HepG2 (cell line): ENCODE results near the gene GORASP2. TPM values are rescaled to one million over a fixed set of nuclear protein-coding genes. Genes with fewer than 3 reads are reported as not detected.

Source experiments
- NCOA2 ChIP-seq: sonication (generic); formaldehyde crosslinking; IDR thresholded peaks from 2 replicates; pipeline ENCODE4 v1.8.0; 2022; ENCODE audit warnings: inconsistent platforms
- NFE2L1 ChIP-seq: sonication (generic); formaldehyde crosslinking; IDR thresholded peaks from 2 replicates; pipeline ENCODE4 v1.4.0; 2020; ENCODE audit warnings: missing genetic modification reagents, mild to moderate bottlenecking, borderline replicate concordance
- NFKB2 ChIP-seq: sonication (generic); formaldehyde crosslinking; IDR thresholded peaks from 2 replicates; pipeline ENCODE4 v1.4.0; 2020; ENCODE audit warnings: missing genetic modification reagents, borderline replicate concordance
- NFRKB ChIP-seq: fragments of 450-650 bp; IDR thresholded peaks from 2 replicates; pipeline ENCODE4 v1.6.1; 2017
- SMARCC2 ChIP-seq: fragments of 450-650 bp; IDR thresholded peaks from 2 replicates; pipeline ENCODE4 v1.6.1; 2017; ENCODE audit warnings: antibody characterized with exemption, mild to moderate bottlenecking
- SOX6 ChIP-seq, 2 experiments: fragments of 450-650 bp in 1 of 2; sonication (generic) in 1 of 2; formaldehyde crosslinking in 1 of 2; IDR thresholded peaks; 2 replicates each; pipeline versions ENCODE4 v1.4.0 to v1.6.1; 2017 to 2020; ENCODE audit warnings: antibody characterized with exemption in 1 of 2, mild to moderate bottlenecking in 1 of 2, missing genetic modification reagents in 1 of 2
- ZNF367 ChIP-seq: sonication (generic); formaldehyde crosslinking; IDR thresholded peaks from 2 replicates; pipeline ENCODE4 v1.4.0; 2020; ENCODE audit warnings: missing genetic modification reagents, borderline replicate concordance
- ZNF484 ChIP-seq: sonication (generic); formaldehyde crosslinking; IDR thresholded peaks from 2 replicates; pipeline ENCODE4 v1.5.1; 2020; ENCODE audit warnings: mild to moderate bottlenecking, low read depth, missing genetic modification reagents, borderline replicate concordance
- polyA plus RNA-seq, 8 experiments: library from polyadenylated mRNA; depleted of rRNA in 3 of 8; stranded (reverse) in 7 of 8; unstranded in 1 of 8; fragments of >200 nt; fragmentation: Illumina TruSeq in 4 of 8; extraction: Trizol in 4 of 8; gene quantifications; 2 replicates each; pipeline versions ENCODE4 v1.2.1 to v1.2.3, GENCODE V29; 2011 to 2016; ENCODE audit warnings: low read depth in 4 of 8, missing spikeins in 1 of 8, mixed read lengths in 1 of 8; ENCODE audit not compliant: insufficient read depth in 1 of 8
- total RNA-seq, 5 experiments: library from RNA; depleted of rRNA; stranded (reverse); fragments of >200 nt; fragmentation: Illumina TruSeq; extraction: Trizol; gene quantifications; 2 replicates each; pipeline ENCODE4 v1.2.3, GENCODE V29; 2016; ENCODE audit warnings: low read depth in 1 of 5
- TF ChIP-seq, protein P1 (sequence below): sonication (generic); formaldehyde crosslinking; IDR thresholded peaks from 2 replicates; pipeline ENCODE4 v1.5.0; 2020; ENCODE audit warnings: mild to moderate bottlenecking, low read depth, missing genetic modification reagents, borderline replicate concordance
- TF ChIP-seq, protein P2 (sequence below), 2 experiments: sonication (generic) in 1 of 2; formaldehyde crosslinking in 1 of 2; IDR thresholded peaks; 2 replicates each; pipeline versions ENCODE4 v1.5.1 to v1.6.1; 2011 to 2020; ENCODE audit warnings: borderline replicate concordance in 1 of 2, low read depth in 1 of 2, low read length in 1 of 2, mild to moderate bottlenecking in 1 of 2, missing genetic modification reagents in 1 of 2, moderate library complexity in 1 of 2
- TF ChIP-seq, protein P3 (sequence below): sonication (generic); formaldehyde crosslinking; IDR thresholded peaks from 2 replicates; pipeline ENCODE4 v1.5.0; 2020; ENCODE audit warnings: mild to moderate bottlenecking, missing genetic modification reagents, borderline replicate concordance
- TF ChIP-seq, protein P4 (sequence below): sonication (generic); formaldehyde crosslinking; IDR thresholded peaks from 2 replicates; pipeline ENCODE4 v1.4.0; 2020; ENCODE audit warnings: missing genetic modification reagents, borderline replicate concordance

The GORASP2 gene
- total and polyA plus RNA-seq, 2 of the 13 experiments (the other 11 are each of a cell fraction or from before 2014, with no cell fraction given): 103 to 239 TPM

DNA sequence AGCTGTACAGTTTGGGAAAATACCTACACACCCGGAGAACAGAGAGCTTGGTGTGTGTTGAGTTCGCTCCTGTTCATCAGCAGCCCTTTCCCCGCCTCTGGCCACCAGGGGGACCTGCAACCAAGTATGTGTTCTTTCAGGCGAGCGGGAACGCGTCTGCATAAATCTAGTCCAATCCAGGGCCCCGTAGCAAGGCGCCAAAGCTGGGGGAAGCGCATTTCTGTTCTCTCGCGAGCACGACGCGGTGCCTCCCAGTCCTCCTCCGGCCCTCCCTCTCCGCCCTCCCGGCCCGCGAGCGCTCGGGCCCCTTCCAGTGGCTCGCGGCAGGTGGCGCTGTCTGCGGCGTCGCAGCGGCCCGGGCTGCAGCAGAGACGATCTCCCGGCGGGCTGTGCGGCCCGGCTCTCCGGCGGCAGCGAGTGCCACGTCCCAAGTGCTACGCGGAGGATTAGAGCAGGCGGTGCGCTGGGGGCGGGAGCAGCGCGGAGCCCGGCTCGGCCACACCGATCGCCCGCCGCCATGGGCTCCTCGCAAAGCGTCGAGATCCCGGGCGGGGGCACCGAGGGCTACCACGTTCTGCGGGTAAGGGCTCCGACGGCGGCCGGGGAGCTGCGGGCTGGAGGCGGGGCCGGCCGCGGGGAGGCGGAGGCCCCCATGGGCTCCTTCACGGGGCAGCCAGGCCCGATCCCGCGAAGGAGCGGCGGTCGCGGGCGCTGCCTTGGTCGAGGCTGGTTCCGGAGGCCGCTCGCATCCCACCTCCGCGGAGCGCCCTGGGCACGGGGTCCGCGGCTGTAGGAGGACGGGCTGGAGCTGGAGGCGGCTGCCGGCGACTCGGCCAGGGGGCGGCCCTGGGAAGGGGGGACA, at the start of gene GORASP2 (continued):
- TF ChIP-seq, protein P1, sequence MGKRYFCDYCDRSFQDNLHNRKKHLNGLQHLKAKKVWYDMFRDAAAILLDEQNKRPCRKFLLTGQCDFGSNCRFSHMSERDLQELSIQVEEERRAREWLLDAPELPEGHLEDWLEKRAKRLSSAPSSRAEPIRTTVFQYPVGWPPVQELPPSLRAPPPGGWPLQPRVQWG (CRISPR knock-in tag): no peak
- TF ChIP-seq, protein P2, sequence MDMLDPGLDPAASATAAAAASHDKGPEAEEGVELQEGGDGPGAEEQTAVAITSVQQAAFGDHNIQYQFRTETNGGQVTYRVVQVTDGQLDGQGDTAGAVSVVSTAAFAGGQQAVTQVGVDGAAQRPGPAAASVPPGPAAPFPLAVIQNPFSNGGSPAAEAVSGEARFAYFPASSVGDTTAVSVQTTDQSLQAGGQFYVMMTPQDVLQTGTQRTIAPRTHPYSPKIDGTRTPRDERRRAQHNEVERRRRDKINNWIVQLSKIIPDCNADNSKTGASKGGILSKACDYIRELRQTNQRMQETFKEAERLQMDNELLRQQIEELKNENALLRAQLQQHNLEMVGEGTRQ (IDR thresholded peaks at IDR 0.05; ENCODE audit: low read depth, low read length): no peak
- TF ChIP-seq, protein P2 (CRISPR knock-in tag; IDR thresholded peaks at IDR 0.05; ENCODE audit: borderline replicate concordance): no peak
- TF ChIP-seq ZNF484 (CRISPR knock-in tag): no peak
- no peak; the same call in 1 of the 2 replicates for TF ChIP-seq NFE2L1 (CRISPR knock-in tag)
- TF ChIP-seq, protein P3, sequence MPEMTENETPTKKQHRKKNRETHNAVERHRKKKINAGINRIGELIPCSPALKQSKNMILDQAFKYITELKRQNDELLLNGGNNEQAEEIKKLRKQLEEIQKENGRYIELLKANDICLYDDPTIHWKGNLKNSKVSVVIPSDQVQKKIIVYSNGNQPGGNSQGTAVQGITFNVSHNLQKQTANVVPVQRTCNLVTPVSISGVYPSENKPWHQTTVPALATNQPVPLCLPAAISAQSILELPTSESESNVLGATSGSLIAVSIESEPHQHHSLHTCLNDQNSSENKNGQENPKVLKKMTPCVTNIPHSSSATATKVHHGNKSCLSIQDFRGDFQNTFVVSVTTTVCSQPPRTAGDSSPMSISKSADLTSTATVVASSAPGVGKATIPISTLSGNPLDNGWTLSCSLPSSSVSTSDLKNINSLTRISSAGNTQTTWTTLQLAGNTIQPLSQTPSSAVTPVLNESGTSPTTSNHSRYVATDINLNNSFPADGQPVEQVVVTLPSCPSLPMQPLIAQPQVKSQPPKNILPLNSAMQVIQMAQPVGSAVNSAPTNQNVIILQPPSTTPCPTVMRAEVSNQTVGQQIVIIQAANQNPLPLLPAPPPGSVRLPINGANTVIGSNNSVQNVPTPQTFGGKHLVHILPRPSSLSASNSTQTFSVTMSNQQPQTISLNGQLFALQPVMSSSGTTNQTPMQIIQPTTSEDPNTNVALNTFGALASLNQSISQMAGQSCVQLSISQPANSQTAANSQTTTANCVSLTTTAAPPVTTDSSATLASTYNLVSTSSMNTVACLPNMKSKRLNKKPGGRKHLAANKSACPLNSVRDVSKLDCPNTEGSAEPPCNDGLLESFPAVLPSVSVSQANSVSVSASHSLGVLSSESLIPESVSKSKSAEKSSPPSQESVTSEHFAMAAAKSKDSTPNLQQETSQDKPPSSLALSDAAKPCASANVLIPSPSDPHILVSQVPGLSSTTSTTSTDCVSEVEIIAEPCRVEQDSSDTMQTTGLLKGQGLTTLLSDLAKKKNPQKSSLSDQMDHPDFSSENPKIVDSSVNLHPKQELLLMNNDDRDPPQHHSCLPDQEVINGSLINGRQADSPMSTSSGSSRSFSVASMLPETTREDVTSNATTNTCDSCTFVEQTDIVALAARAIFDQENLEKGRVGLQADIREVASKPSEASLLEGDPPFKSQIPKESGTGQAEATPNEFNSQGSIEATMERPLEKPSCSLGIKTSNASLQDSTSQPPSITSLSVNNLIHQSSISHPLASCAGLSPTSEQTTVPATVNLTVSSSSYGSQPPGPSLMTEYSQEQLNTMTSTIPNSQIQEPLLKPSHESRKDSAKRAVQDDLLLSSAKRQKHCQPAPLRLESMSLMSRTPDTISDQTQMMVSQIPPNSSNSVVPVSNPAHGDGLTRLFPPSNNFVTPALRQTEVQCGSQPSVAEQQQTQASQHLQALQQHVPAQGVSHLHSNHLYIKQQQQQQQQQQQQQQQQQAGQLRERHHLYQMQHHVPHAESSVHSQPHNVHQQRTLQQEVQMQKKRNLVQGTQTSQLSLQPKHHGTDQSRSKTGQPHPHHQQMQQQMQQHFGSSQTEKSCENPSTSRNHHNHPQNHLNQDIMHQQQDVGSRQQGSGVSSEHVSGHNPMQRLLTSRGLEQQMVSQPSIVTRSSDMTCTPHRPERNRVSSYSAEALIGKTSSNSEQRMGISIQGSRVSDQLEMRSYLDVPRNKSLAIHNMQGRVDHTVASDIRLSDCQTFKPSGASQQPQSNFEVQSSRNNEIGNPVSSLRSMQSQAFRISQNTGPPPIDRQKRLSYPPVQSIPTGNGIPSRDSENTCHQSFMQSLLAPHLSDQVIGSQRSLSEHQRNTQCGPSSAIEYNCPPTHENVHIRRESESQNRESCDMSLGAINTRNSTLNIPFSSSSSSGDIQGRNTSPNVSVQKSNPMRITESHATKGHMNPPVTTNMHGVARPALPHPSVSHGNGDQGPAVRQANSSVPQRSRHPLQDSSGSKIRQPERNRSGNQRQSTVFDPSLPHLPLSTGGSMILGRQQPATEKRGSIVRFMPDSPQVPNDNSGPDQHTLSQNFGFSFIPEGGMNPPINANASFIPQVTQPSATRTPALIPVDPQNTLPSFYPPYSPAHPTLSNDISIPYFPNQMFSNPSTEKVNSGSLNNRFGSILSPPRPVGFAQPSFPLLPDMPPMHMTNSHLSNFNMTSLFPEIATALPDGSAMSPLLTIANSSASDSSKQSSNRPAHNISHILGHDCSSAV: no peak
- TF ChIP-seq, protein P4, sequence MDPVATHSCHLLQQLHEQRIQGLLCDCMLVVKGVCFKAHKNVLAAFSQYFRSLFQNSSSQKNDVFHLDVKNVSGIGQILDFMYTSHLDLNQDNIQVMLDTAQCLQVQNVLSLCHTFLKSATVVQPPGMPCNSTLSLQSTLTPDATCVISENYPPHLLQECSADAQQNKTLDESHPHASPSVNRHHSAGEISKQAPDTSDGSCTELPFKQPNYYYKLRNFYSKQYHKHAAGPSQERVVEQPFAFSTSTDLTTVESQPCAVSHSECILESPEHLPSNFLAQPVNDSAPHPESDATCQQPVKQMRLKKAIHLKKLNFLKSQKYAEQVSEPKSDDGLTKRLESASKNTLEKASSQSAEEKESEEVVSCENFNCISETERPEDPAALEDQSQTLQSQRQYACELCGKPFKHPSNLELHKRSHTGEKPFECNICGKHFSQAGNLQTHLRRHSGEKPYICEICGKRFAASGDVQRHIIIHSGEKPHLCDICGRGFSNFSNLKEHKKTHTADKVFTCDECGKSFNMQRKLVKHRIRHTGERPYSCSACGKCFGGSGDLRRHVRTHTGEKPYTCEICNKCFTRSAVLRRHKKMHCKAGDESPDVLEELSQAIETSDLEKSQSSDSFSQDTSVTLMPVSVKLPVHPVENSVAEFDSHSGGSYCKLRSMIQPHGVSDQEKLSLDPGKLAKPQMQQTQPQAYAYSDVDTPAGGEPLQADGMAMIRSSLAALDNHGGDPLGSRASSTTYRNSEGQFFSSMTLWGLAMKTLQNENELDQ (CRISPR knock-in tag): peak; percentile 79; the same call in 1 of the 2 replicates
- peak; percentile 91; the same call in 1 of the 2 replicates for TF ChIP-seq NFKB2 (CRISPR knock-in tag)
- peak; percentile 26; the same call in 1 of the 2 replicates for TF ChIP-seq SMARCC2
- no peak; the same call in 1 of the 2 replicates for TF ChIP-seq ZNF367 (CRISPR knock-in tag)
- no peak for TF ChIP-seq SOX6 (IDR thresholded peaks at IDR 0.05)
- peak; percentile 80 for TF ChIP-seq SOX6 (CRISPR knock-in tag; IDR thresholded peaks at IDR 0.05)
- TF ChIP-seq NFRKB: no peak
- TF ChIP-seq NCOA2: peak; percentile 61
